ENCODE measurements around the gene KLHL17. TPM values are rescaled to one million over a fixed set of nuclear protein-coding genes. Genes with fewer than 3 reads are reported as not detected.

KLHL17 gene
- total and polyA plus RNA-seq, 2 donors from 2014 or later = 6.9 to 11.5 TPM

- Histone ChIP-seq H3K36me3 (ENCODE audit: control insufficient read depth in 2 of 3, insufficient read depth in 3 of 3, low read length in 3 of 3) (no peaks in the 10 kb centered on the region), H3K4me1 (ENCODE audit: control insufficient read depth in 2 of 3, insufficient read depth in 2 of 3, low read depth in 1 of 3, low read length in 3 of 3) (peaks cover 0 to 18% (median 4%) of the 10 kb centered on the region in 3 donors), H3K27ac (ENCODE audit: low read depth in 2 of 2, low read length in 2 of 2) (no peak overlapping the region), H3K9ac (ENCODE audit: low read length in 3 of 3) (no peak overlapping the region), H3K27me3 (ENCODE audit: control insufficient read depth, insufficient read depth, low read length) (no peaks in the 10 kb centered on the region), H3K9me3 (ENCODE audit: control insufficient read depth in 2 of 3, insufficient read depth in 1 of 3, low read length in 3 of 3) (no peaks in the 10 kb centered on the region), H3K4me3 (ENCODE audit: low read length in 3 of 3) (no peak overlapping the region)
- peak in 2 of 5 donors; percentile 48 to 59 for DNase-seq
- intact Hi-C loops (cut with DNase I) = no loop called here
- TF ChIP-seq, protein P1, sequence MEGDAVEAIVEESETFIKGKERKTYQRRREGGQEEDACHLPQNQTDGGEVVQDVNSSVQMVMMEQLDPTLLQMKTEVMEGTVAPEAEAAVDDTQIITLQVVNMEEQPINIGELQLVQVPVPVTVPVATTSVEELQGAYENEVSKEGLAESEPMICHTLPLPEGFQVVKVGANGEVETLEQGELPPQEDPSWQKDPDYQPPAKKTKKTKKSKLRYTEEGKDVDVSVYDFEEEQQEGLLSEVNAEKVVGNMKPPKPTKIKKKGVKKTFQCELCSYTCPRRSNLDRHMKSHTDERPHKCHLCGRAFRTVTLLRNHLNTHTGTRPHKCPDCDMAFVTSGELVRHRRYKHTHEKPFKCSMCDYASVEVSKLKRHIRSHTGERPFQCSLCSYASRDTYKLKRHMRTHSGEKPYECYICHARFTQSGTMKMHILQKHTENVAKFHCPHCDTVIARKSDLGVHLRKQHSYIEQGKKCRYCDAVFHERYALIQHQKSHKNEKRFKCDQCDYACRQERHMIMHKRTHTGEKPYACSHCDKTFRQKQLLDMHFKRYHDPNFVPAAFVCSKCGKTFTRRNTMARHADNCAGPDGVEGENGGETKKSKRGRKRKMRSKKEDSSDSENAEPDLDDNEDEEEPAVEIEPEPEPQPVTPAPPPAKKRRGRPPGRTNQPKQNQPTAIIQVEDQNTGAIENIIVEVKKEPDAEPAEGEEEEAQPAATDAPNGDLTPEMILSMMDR (IDR thresholded peaks at IDR 0.05; ENCODE audit: borderline replicate concordance, extremely low read depth, insufficient read depth) = no peak
- FAIRE-seq = no peak
Measured at GRCh38 chr1:1004420-1004779, 44.0 kb downstream of the KLHL17 start.

DNA sequence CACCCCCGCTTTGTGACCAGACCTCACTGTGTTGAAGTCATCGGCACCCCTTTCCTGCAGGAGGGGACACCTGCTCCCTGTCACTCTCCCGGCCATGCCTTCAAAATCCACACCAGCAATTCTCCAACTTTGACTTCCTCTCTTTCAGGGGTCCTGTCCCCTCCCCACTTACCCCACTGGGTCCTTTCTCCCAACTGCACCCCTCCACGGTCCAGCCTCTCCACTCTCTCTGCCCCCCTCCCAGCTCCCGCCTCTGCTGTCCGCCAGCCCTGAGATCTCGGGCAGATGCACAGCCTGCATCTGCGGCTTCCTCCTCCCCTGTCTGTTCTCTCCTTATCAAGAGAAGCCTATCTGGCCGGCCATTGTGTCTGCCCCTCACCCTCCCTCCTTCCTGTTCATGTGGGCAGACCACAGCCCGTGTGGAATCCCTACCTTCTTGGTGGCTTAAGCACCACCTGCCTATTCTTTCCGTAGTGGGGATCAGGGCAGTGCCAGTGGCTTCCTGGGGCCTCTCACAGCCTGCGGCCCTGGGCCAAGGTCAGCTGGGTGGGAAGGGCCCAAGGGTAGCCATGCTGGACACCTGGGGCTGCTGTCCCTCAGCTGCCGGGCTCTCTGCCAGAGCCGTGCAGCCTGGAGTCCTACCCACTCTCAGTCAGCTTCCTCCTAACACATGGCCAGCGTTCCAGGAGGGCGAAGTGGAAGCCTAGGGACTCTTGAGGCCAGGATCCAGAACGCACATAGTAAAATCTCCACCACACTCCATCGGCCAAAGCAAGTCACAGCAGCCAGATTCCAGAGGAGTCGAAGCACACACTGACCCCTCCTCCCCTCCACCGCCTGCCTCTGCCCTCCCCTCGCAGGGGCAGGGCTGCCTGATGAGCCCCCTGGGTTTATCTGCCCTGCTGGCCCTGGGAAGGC is 44.7 kb downstream of the KLHL17 start:
- H3K4me1 ChIP-seq (ENCODE audit: control insufficient read depth in 2 of 3, insufficient read depth in 2 of 3, low read depth in 1 of 3, low read length in 3 of 3) = peaks cover 0 to 18% (median 4%) of the 10 kb centered on the region in 3 donors
- peak overlapping the region in 1 of 2 donors; percentile 22 for H3K27ac ChIP-seq (ENCODE audit: low read depth in 2 of 2, low read length in 2 of 2)
- no peaks in the 10 kb centered on the region for H3K9me3 ChIP-seq (ENCODE audit: control insufficient read depth in 2 of 3, insufficient read depth in 1 of 3, low read length in 3 of 3)
- no peak overlapping the region for H3K4me3 ChIP-seq (ENCODE audit: low read length in 3 of 3)
- H3K36me3 ChIP-seq (ENCODE audit: control insufficient read depth in 2 of 3, insufficient read depth in 3 of 3, low read length in 3 of 3) = no peaks in the 10 kb centered on the region
- FAIRE-seq (no peak), DNase-seq (peak; percentile 69 to 86 (median 76))
- H3K9ac ChIP-seq (ENCODE audit: low read length in 3 of 3) = no peak overlapping the region
- H3K27me3 ChIP-seq (ENCODE audit: control insufficient read depth, insufficient read depth, low read length) = no peaks in the 10 kb centered on the region
- TF ChIP-seq, protein P1 (IDR thresholded peaks at IDR 0.05; ENCODE audit: borderline replicate concordance, extremely low read depth, insufficient read depth) = no peak
- intact Hi-C loops (cut with DNase I) = no loop called here

GRCh38 chr1:1005774-1006304 is 45.5 kb downstream of the KLHL17 start:
- H3K9ac ChIP-seq (ENCODE audit: low read length in 3 of 3) = no peak overlapping the region
- no peaks in the 10 kb centered on the region for H3K9me3 ChIP-seq (ENCODE audit: control insufficient read depth in 2 of 3, insufficient read depth in 1 of 3, low read length in 3 of 3)
- H3K36me3 ChIP-seq (ENCODE audit: control insufficient read depth in 2 of 3, insufficient read depth in 3 of 3, low read length in 3 of 3) = no peaks in the 10 kb centered on the region
- TF ChIP-seq, protein P1 (IDR thresholded peaks at IDR 0.05; ENCODE audit: borderline replicate concordance, extremely low read depth, insufficient read depth) = no peak
- DNase-seq = peak in 2 of 5 donors; percentile 61
- intact Hi-C loops (cut with DNase I) = no loop called here
- FAIRE-seq = no peak
- no peak overlapping the region for H3K27ac ChIP-seq (ENCODE audit: low read depth in 2 of 2, low read length in 2 of 2)
- no peaks in the 10 kb centered on the region for H3K27me3 ChIP-seq (ENCODE audit: control insufficient read depth, insufficient read depth, low read length)
- H3K4me1 ChIP-seq (ENCODE audit: control insufficient read depth in 2 of 3, insufficient read depth in 2 of 3, low read depth in 1 of 3, low read length in 3 of 3) = peaks cover 0 to 16% (median 4%) of the 10 kb centered on the region in 3 donors
- no peak overlapping the region for H3K4me3 ChIP-seq (ENCODE audit: low read length in 3 of 3)

Measured in kidney (tissue), 14 donors.